ENCODE measurements around the gene GYG1.

Gene GYG1

DNA sequence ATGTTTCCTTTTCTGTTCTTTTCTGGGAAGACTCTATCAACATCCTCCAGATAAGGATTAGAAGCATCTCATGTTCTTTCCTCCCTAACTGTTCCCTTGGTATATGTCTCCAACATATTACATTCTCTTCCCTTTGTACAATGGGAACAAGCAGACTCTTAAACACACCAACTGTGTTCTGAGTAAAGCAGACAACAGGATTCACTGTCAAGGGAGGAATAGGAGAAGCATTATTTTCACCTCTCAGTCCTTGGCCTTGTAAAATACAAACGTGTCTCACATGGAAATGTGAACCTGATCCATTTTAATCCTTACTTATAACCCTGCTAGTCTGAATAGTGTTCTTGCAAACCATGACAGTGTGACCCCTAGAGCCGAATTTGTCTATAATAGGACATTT, 19.6 kb downstream of the GYG1 start:
- H3K4me3 ChIP-seq (ENCODE audit: low read depth, low read length), result no peak overlapping the region
- DNase-seq (ENCODE audit: low read depth), result no peak
- in situ Hi-C loops (cut with HindIII; ENCODE audit: low sequenced_read_pairs), result no loop called here
- TF ChIP-seq CTCF (IDR thresholded peaks at IDR 0.05; ENCODE audit: low read depth, low read length, missing control alignments), result no peak

GRCh38 chr3:149011676-149012075, 20.3 kb downstream of the GYG1 start:
- H3K4me3 ChIP-seq (ENCODE audit: low read depth, low read length), result no peak overlapping the region
- in situ Hi-C loops (cut with HindIII; ENCODE audit: low sequenced_read_pairs), result no loop called here
- no peak for TF ChIP-seq CTCF (IDR thresholded peaks at IDR 0.05; ENCODE audit: low read depth, low read length, missing control alignments)
- no peak for DNase-seq (ENCODE audit: low read depth)

GRCh38 chr3:149013726-149014125, 22.4 kb downstream of the GYG1 start:
- in situ Hi-C loops (cut with HindIII; ENCODE audit: low sequenced_read_pairs), result no loop called here
- peak; percentile 59 for DNase-seq (ENCODE audit: low read depth)
- TF ChIP-seq CTCF (IDR thresholded peaks at IDR 0.05; ENCODE audit: low read depth, low read length, missing control alignments), result no peak
- no peak overlapping the region for H3K4me3 ChIP-seq (ENCODE audit: low read depth, low read length)

- DNase-seq (ENCODE audit: low read depth), result no peak
- H3K4me3 ChIP-seq (ENCODE audit: low read depth, low read length), result no peak overlapping the region
- no peak for TF ChIP-seq CTCF (IDR thresholded peaks at IDR 0.05; ENCODE audit: low read depth, low read length, missing control alignments)
- in situ Hi-C loops (cut with HindIII; ENCODE audit: low sequenced_read_pairs), result no loop called here
Observed at GRCh38 chr3:149015393-149015792, 24.1 kb downstream of the GYG1 start.

DNA sequence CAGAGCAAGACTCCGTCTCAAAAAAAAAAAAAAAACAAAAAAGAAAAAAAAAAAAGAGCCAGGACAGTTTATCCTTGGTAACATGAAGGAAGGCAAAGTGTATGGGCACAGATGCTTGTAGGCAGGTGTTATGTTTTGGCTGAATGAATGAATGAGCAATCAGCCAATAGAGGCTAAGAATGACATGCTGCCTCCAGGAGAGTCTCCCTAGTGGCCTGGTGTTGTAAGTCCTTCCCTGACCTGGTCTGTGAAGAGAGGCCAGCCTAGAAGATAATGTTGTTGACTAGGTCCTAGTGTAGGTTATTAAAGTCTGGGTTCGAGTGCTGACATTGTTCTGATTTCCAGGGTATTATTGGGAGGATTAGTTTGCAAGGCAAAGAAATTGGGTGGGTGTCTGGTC, 24.9 kb downstream of the GYG1 start:
- DNase-seq (ENCODE audit: low read depth), result no peak
- H3K4me3 ChIP-seq (ENCODE audit: low read depth, low read length), result no peak overlapping the region
- TF ChIP-seq CTCF (IDR thresholded peaks at IDR 0.05; ENCODE audit: low read depth, low read length, missing control alignments), result no peak
- in situ Hi-C loops (cut with HindIII; ENCODE audit: low sequenced_read_pairs), result no loop called here

DNA sequence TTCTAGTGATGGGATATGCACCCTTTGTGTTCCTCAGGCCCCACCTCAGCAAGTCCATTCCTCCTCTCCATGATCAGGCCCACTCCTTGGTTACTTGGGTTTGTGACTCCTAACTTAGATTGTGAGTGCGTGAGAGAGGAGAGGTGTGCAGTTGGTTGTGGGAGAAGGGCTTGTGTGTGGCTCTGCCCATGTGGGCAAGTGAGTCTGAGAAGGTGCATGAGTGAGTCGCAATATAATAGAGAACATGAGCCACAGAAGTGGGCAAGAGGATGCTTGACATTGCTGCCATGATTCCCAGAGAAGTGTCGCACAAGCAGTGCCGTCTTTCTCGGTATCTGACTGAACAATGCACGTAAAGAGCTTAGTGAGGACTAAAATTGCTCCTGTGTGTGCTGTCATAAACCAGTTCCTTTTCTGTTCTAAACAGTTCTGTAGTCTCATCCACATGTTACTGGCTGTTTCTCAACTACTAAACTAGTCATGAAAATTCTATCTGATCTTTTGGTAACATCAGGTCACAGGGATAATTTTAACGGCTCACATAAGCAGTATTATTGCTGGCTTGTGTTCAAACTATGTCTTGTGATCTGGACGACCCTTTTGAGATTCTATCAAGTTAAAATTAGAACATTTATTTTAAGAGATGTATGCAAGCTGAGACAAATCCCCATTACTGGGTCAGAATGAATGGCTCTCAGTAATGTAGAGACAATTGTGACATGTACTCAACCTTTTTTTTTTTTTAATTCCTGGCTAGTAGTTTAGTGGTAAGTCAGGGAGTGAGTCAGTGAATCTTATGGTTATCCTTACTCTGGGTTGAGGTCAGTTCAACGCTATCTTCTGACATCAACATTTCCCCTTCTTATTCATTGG, 25.6 kb downstream of the GYG1 start:
- peak; percentile 59 for DNase-seq (ENCODE audit: low read depth)
- TF ChIP-seq CTCF (IDR thresholded peaks at IDR 0.05; ENCODE audit: low read depth, low read length, missing control alignments), result no peak
- no peak overlapping the region for H3K4me3 ChIP-seq (ENCODE audit: low read depth, low read length)
- in situ Hi-C loops (cut with HindIII; ENCODE audit: low sequenced_read_pairs), result no loop called here

All from astrocyte of the cerebellum (primary cell).